Left ventricle myocardium inferior (tissue), 1 donor: ENCODE results near the gene ACADVL. TPM values are rescaled to one million over a fixed set of nuclear protein-coding genes. Genes with fewer than 3 reads are reported as not detected.
A peak's percentile ranks its signal among the peaks of the same experiment; 100 is the strongest.

Experiments used
- DNase-seq: peaks from one replicate; pipeline ENCODE4 v3.0.0-alpha.2; 2020
- H3K27ac ChIP-seq: fragments of 200-600 bp; replicated peaks from 2 replicates; pipeline ENCODE4 v1.8.0; 2021
- H3K27me3 ChIP-seq: fragments of 200-600 bp; 2 replicates; pipeline ENCODE4 v1.8.0; 2021; ENCODE audit warnings: low read depth
- H3K36me3 ChIP-seq: fragments of 200-600 bp; 2 replicates; pipeline ENCODE4 v1.8.0; 2021
- H3K4me1 ChIP-seq: fragments of 200-600 bp; 2 replicates; pipeline ENCODE4 v1.8.0; 2021
- H3K4me3 ChIP-seq: fragments of 200-600 bp; 2 replicates; pipeline ENCODE4 v1.8.0; 2021; ENCODE audit warnings: mild to moderate bottlenecking, moderate library complexity
- H3K9me3 ChIP-seq: fragments of 200-600 bp; replicated peaks from 2 replicates; pipeline ENCODE4 v1.8.0; 2021
- CTCF ChIP-seq: fragments of 200-600 bp; IDR thresholded peaks from 2 replicates; pipeline ENCODE4 v1.8.0; 2021; ENCODE audit warnings: antibody characterized with exemption, mild to moderate bottlenecking, borderline replicate concordance
- intact Hi-C: fragments of 100-400 bp; cut with micrococcal nuclease; formaldehyde crosslinking; loops from one replicate; pipeline ENCODE4 v1.11.0; 2022
- total RNA-seq: library from RNA; stranded (reverse); fragmentation: NEBNext Ultra II Directional; extraction: Animal tissue kit (Norgen Biotek cat#: 25700); gene quantifications from one replicate; pipeline ENCODE4 v1.2.1, GENCODE V29; 2021
- donor health status: DM: no; HTN: yes; CAD: no; lungs with severe emphysema.

Gene ACADVL
- total RNA-seq, 1 donor from 2014 or later = 1,845 TPM

- no peak for TF ChIP-seq CTCF
- H3K36me3 ChIP-seq = no peaks in the 10 kb centered on the region
- peaks cover 7% of the 10 kb centered on the region for H3K9me3 ChIP-seq
- intact Hi-C loops = loop anchor here (10.0 kb wide), 1 partner anchor 121 kb away; no protein-coding TSS in a partner anchor
- DNase-seq = no peak
- peaks cover 20% of the 10 kb centered on the region for H3K4me1 ChIP-seq
- no peak overlapping the region for H3K27ac ChIP-seq
- H3K27me3 ChIP-seq = peaks cover 64% of the 10 kb centered on the region
- H3K4me3 ChIP-seq = no peak overlapping the region
Observed at GRCh38 chr17:7175330-7175733, 44.4 kb upstream of the ACADVL start.

DNA sequence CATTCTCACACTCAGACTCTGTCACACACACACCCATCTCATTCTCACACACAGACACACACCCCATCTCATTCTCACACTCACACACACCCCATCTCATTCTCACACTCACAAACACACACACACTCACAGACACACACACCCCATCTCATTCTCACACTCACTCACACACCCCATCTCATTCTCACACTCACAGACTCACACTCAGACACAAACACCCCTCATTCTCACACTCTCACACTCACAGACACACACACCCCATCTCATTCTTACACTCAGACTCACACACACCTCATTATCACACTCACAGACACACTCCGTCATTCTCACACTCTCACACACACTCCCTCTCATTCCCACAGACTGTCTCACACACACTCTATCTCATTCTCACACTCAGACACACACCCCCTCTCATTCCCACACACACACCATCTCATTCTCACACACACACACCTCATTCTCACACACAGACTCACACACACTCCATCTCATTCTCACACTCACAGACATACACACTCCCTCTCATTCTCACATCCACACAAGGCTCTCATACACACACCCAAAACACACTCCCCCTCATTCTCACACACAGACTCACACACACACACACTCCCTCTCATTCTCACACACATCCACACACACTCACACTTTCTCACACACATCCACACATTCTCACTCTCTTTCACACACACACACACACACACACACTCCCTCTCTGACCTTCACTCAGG, 43.5 kb upstream of the ACADVL start:
- intact Hi-C loops = loop anchor here (10.0 kb wide), 1 partner anchor 121 kb away; no protein-coding TSS in a partner anchor
- peaks cover 20% of the 10 kb centered on the region for H3K4me1 ChIP-seq
- peaks cover 64% of the 10 kb centered on the region for H3K27me3 ChIP-seq
- DNase-seq = no peak
- H3K36me3 ChIP-seq = no peaks in the 10 kb centered on the region
- H3K9me3 ChIP-seq = no peaks in the 10 kb centered on the region
- TF ChIP-seq CTCF = no peak
- no peak overlapping the region for H3K27ac ChIP-seq
- no peak overlapping the region for H3K4me3 ChIP-seq

DNA sequence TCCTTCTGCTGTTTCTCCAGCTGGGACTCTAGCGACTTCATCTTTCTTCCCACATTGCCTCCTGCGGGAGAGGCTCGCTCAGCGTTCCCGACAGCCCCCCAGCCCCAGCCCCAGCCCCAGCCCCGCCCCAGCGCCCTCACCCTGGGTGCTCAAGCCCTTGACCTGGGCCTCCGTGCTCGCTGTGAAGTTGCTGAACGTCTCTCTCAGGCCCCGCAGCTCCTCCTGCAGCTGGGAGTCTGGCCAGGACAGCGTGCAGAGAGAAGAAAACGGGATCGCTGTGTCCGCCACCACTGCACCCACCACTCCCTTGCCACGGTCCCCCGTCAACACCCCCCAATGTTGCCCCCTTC, 42.9 kb upstream of the ACADVL start:
- DNase-seq = no peak
- peaks cover 20% of the 10 kb centered on the region for H3K4me1 ChIP-seq
- no peak overlapping the region for H3K27ac ChIP-seq
- intact Hi-C loops = loop anchor here (10.0 kb wide), 1 partner anchor 122 kb away; no protein-coding TSS in a partner anchor
- no peaks in the 10 kb centered on the region for H3K36me3 ChIP-seq
- H3K4me3 ChIP-seq = peak overlapping the region; percentile 63
- H3K9me3 ChIP-seq = no peaks in the 10 kb centered on the region
- no peak for TF ChIP-seq CTCF
- H3K27me3 ChIP-seq = peaks cover 64% of the 10 kb centered on the region

DNA sequence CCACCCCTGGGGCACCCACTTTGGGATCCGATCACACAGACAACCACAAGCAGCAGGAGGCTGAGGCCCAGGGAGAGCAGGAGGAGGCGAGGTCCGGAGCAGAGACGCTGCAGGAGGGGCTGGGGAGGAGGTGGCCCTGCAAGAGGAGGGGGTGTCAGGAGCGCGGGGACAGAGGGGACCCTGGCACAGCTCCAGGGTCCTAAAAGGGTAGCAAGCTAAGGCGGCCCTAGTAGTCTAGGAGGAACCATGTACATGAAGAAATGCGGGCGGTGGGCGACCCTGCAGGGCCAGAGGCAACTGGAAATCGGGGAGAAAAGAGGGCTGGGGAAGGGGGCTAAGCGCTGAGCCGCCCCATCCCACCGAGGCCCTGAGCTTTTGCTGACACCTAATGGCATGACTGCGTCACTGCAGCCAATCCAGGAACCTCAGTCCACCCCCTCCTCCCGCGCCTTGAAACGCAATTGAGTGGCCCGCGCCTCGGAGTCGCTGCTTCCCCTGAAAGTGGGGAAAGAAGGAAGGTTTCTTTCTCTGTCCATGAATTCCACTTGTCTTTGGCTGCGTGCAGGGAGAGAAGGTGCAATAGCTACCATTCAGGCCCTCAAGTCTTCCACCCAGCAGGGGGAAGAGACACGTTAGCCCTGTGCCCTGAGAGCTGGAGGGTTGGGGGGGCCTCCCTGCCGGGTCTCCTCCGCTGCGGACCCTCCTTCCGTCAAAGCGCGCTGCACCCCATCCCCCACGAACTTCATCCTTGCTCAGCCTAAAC, 42.4 kb upstream of the ACADVL start:
- TF ChIP-seq CTCF = peak; percentile 92
- DNase-seq = peak; percentile 51
- intact Hi-C loops = loop anchor here (10.0 kb wide), 1 partner anchor 123 kb away; no protein-coding TSS in a partner anchor
- H3K27me3 ChIP-seq = peaks cover 64% of the 10 kb centered on the region
- H3K4me1 ChIP-seq = peaks cover 20% of the 10 kb centered on the region
- no peaks in the 10 kb centered on the region for H3K9me3 ChIP-seq
- H3K4me3 ChIP-seq = peak overlapping the region; percentile 63
- no peak overlapping the region for H3K27ac ChIP-seq
- H3K36me3 ChIP-seq = no peaks in the 10 kb centered on the region

DNA sequence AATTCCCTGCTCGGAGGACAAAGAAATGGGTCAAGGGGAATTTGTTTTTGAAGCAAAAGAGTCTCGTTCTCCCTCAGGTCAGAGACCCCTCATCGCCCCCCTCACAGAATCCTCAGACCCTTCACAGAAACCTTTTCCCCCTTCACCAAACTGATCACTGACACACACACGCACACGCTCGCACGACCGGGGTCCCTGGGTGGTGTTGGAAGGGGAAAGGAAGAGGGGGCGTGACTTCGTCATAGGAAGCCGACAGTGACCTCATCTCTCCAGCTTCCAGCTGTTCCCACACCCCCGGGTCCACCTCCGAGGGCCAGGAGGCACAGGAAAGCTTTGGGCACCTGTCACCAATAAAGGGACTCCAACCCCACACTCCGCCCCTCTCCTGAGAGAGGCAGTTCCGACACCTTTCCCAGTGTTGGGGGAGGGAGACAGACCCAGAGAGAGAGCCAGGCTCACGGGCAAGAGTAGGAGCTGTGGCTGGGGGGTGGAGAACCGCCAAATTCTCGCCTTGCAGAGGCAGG, 41.7 kb upstream of the ACADVL start:
- no peak for DNase-seq
- no peak for TF ChIP-seq CTCF
- intact Hi-C loops = loop anchor here (10.0 kb wide), 1 partner anchor 123 kb away; no protein-coding TSS in a partner anchor
- no peak overlapping the region for H3K27ac ChIP-seq
- peaks cover 20% of the 10 kb centered on the region for H3K4me1 ChIP-seq
- H3K36me3 ChIP-seq = no peaks in the 10 kb centered on the region
- H3K4me3 ChIP-seq = peak overlapping the region; percentile 63
- no peaks in the 10 kb centered on the region for H3K9me3 ChIP-seq
- H3K27me3 ChIP-seq = peaks cover 60% of the 10 kb centered on the region
